Keratinocyte (primary cell): ENCODE results near the gene IL1A. TPM values are rescaled to one million over a fixed set of nuclear protein-coding genes. Genes with fewer than 3 reads are reported as not detected.

ENCODE experiments used
- DNase-seq: peaks from one replicate; pipeline ENCODE4 v3.0.0-alpha.2; 2011; ENCODE audit warnings: low read depth, missing footprints, low spot score
- FAIRE-seq: peaks from 2 replicates; lab custom pipeline; 2011; peaks lifted over from hg19 to GRCh38; lab: Jason Lieb, UNC
- H2AFZ ChIP-seq: 2 replicates; pipeline ENCODE4 v1.6.0; 2012; ENCODE audit warnings: low read length, control low read depth, inconsistent platforms; ENCODE audit not compliant: control insufficient read depth
- H3K27ac ChIP-seq: 2 replicates; pipeline ENCODE4 v1.5.1; 2011; ENCODE audit warnings: low read length; ENCODE audit not compliant: control insufficient read depth, insufficient read depth
- H3K27me3 ChIP-seq: 3 replicates; pipeline ENCODE4 v1.6.0; 2011; ENCODE audit warnings: low read length; ENCODE audit not compliant: control insufficient read depth, insufficient read depth; ENCODE audit errors: extremely low read depth
- H3K36me3 ChIP-seq, 2 experiments: 2 replicates in 1 of 2; 3 replicates in 1 of 2; pipeline ENCODE4 v1.5.1; 2011; ENCODE audit warnings: low read length in 2 of 2, mild to moderate bottlenecking in 1 of 2; ENCODE audit not compliant: control insufficient read depth in 2 of 2, insufficient read depth in 2 of 2; ENCODE audit errors: extremely low read depth in 1 of 2
- H3K4me1 ChIP-seq: 3 replicates; pipeline ENCODE4 v1.5.1; 2011; ENCODE audit warnings: low read length; ENCODE audit not compliant: control insufficient read depth, insufficient read depth; ENCODE audit errors: extremely low read depth
- H3K4me2 ChIP-seq: 3 replicates; pipeline ENCODE4 v1.6.0; 2011; ENCODE audit warnings: low read depth, low read length; ENCODE audit not compliant: control insufficient read depth, insufficient read depth; ENCODE audit errors: extremely low read depth
- H3K4me3 ChIP-seq, 3 experiments: fragments of 200-600 bp in 1 of 3; sonication (generic) in 1 of 3; 2 replicates in 2 of 3; 3 replicates in 1 of 3; pipeline ENCODE4 v1.5.1; 2011 to 2016; ENCODE audit warnings: low read length in 3 of 3, mild to moderate bottlenecking in 3 of 3, control low read depth in 2 of 3, inconsistent platforms in 1 of 3, low read depth in 1 of 3, mixed read lengths in 1 of 3, mixed run types in 1 of 3, moderate library complexity in 1 of 3; ENCODE audit not compliant: control insufficient read depth in 2 of 3, insufficient read depth in 2 of 3; ENCODE audit errors: extremely low read depth in 1 of 3
- H3K79me2 ChIP-seq: 2 replicates; pipeline ENCODE4 v1.6.0; 2012; ENCODE audit warnings: low read length; ENCODE audit not compliant: control insufficient read depth, insufficient read depth
- H3K9ac ChIP-seq: 3 replicates; pipeline ENCODE4 v1.6.0; 2011; ENCODE audit warnings: low read length; ENCODE audit not compliant: control insufficient read depth, insufficient read depth; ENCODE audit errors: extremely low read depth
- H3K9me1 ChIP-seq: 3 replicates; pipeline ENCODE4 v1.6.0; 2011; ENCODE audit warnings: low read length; ENCODE audit not compliant: control insufficient read depth, insufficient read depth; ENCODE audit errors: extremely low read depth
- H3K9me3 ChIP-seq: 2 replicates; pipeline ENCODE4 v1.5.1; 2012; ENCODE audit warnings: low read depth, low read length; ENCODE audit not compliant: control insufficient read depth
- H4K20me1 ChIP-seq: 3 replicates; pipeline ENCODE4 v1.6.0; 2011; ENCODE audit warnings: low read length; ENCODE audit not compliant: control insufficient read depth, insufficient read depth; ENCODE audit errors: extremely low read depth
- CTCF ChIP-seq, 3 experiments: IDR thresholded peaks in 1 of 3; conservative IDR thresholded peaks in 1 of 3; optimal IDR thresholded peaks in 1 of 3; 2 replicates in 2 of 3; 3 replicates in 1 of 3; pipeline versions ENCODE3 to v1.5.1; 2011; ENCODE audit warnings: low read length in 3 of 3, mild to moderate bottlenecking in 3 of 3, moderate library complexity in 2 of 3, control low read depth in 1 of 3, inconsistent platforms in 1 of 3; ENCODE audit not compliant: insufficient read depth in 2 of 3; ENCODE audit errors: extremely low read depth in 1 of 3
- EZH2 ChIP-seq: IDR thresholded peaks from one replicate; pipeline ENCODE4 v1.6.1; 2012; ENCODE audit warnings: inconsistent platforms, mild to moderate bottlenecking, low read length, moderate library complexity
- dilution Hi-C: fragments of 300-500 bp; cut with MboI; formaldehyde crosslinking; loops from one replicate; pipeline ENCODE4 v1.7.0; 2020; ENCODE audit warnings: low sequenced_read_pairs; ENCODE audit not compliant: extremely low pct_ligation_motif_present
- polyA plus RNA-seq, 5 experiments: library from polyadenylated mRNA; depleted of rRNA in 3 of 5; stranded (reverse) in 3 of 5; stranded (forward) in 1 of 5; unstranded in 1 of 5; fragments of >200 nt; gene quantifications; 1 replicate in 1 of 5; 2 replicates in 3 of 5; 3 replicates in 1 of 5; pipeline versions ENCODE4 v1.2.1 to v1.2.3, GENCODE V29; 2011 to 2012; ENCODE audit warnings: missing spikeins in 2 of 5, low read depth in 1 of 5, low replicate concordance in 1 of 5

The IL1A gene
- polyA plus RNA-seq, 1 donor (not counting 4 experiments of a cell fraction or from before 2014, with no cell fraction given) = 269 TPM

DNA sequence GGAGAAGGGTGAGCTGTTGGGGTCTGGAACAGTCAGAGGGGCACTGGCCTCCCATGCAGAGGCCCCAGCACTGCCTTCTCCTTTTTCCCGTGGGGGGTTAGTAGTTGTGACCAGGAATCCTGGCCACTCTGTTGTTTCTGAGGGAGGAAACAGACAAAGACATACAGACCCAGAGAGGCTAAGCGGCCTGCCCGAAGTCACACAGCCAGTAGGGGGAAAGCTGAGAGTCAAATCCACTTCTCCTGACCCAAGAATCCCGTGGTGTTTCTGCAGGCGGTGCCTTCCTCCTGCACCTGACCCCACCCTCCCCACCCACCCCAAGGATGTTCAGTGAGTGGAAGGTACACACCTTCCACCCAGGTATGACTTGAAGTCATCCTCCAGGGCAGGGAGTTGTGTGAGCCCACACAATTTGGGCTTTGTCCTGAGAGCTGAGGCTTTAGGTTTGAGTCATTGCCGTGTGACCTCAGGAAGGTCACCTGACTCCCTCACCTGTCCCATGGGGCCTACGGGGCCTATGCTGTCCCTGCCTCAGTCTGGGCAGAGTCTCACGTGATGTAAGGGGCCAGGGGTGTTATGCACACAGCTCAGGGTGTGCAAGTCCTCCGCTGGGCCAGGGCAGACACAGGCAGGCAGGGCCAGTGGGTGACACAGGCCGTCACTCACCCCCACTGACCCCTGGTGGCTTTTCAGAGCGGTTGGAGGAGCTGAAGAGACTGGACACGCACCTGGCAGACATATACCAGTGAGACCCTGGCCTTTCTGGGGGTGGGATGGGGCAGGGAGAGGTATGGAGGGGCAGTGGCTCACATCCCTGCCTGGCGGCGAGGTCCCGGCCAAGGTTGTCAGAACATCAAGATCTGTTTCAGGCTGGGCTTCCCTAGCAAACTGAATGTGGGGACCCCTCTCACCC, 58.5 kb downstream of the IL1A start:
- Histone ChIP-seq H4K20me1 (no peaks in the 10 kb centered on the region), H3K36me3 (no peaks in the 10 kb centered on the region), H3K27me3 (no peaks in the 10 kb centered on the region), H3K79me2 (no peaks in the 10 kb centered on the region), H3K4me2 (no peak overlapping the region), H2AFZ (no peak overlapping the region), H3K9me1 (no peaks in the 10 kb centered on the region), H3K9ac (peak overlapping the region; percentile 48), H3K4me1 (peaks cover 13% of the 10 kb centered on the region), H3K27ac (peak overlapping the region; percentile 59), H3K9me3 (no peaks in the 10 kb centered on the region), H3K4me3 (no peak overlapping the region)
- DNase-seq = peak; percentile 70
- FAIRE-seq = peak; percentile 55
- no peak for TF ChIP-seq CTCF (optimal IDR thresholded peaks at IDR 0.05 in 1 of 3, IDR thresholded peaks at IDR 0.05 in 1 of 3, conservative IDR thresholded peaks at IDR 0.05 in 1 of 3; ENCODE audit: extremely low read depth in 1 of 3, insufficient read depth in 2 of 3, low read length in 3 of 3)
- TF ChIP-seq EZH2 = no peak
- dilution Hi-C loops = no loop called here

DNA sequence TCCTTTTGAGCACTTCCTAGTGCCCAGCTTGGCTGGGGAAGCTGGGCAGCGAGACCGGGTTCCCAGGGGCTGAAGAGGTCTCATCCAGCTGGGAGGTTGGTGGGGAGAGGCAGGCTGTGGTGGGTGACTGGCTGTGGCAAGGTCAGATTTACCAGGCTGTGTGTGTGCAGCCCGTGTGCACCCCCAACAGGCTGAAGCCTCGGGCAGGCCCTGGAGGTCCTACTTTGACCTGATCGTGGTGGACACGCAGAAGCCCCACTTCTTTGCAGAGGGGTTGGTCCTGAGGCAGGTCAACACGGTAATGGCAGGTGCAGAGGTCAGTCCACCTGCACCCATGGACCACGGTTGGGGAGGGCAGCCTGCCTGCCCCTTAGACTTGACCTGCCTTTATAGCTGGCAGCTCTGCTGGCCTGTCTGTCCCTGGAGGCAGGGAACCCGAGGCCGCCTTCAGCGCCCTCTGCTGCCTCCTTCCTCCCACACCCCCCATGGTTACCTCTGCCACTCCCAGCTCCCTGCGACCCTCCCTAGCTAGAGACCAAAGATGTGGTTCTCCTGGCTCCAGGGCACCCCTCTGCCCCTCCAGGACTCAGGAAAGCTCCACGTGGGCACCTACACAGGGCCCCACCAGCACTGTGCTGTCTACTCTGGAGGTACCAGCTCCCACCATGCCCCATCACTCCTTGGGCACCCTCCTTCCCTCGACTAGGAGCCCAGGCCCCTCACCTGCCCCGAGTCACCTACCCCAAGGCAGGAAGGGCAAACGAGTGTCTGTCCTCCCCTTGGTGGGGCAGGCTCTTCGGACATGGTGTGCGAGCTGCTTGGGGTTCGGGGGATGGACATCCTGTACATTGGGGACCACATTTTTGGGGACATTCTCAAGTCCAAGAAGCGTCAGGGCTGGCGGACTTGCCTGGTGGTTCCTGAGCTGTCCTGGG, 59.4 kb downstream of the IL1A start:
- no peak overlapping the region for H3K4me3 ChIP-seq
- no peaks in the 10 kb centered on the region for H3K27me3 ChIP-seq
- H3K9ac ChIP-seq = peak overlapping the region; percentile 28
- no peak for DNase-seq
- H3K4me1 ChIP-seq = peaks cover 13% of the 10 kb centered on the region
- no peak overlapping the region for H3K27ac ChIP-seq
- TF ChIP-seq CTCF (optimal IDR thresholded peaks at IDR 0.05 in 1 of 3, IDR thresholded peaks at IDR 0.05 in 1 of 3, conservative IDR thresholded peaks at IDR 0.05 in 1 of 3; ENCODE audit: extremely low read depth in 1 of 3, insufficient read depth in 2 of 3, low read length in 3 of 3) = peak in 2 of 3 experiments; percentile 19 to 29
- no peak for TF ChIP-seq EZH2
- dilution Hi-C loops = no loop called here
- no peaks in the 10 kb centered on the region for H3K9me1 ChIP-seq
- H2AFZ ChIP-seq = no peak overlapping the region
- no peaks in the 10 kb centered on the region for H3K79me2 ChIP-seq
- no peaks in the 10 kb centered on the region for H4K20me1 ChIP-seq
- no peak for FAIRE-seq
- no peaks in the 10 kb centered on the region for H3K9me3 ChIP-seq
- H3K4me2 ChIP-seq = no peak overlapping the region
- no peaks in the 10 kb centered on the region for H3K36me3 ChIP-seq
